ENCODE measurements around the gene CDC42EP4. TPM values are rescaled to one million over a fixed set of nuclear protein-coding genes. Genes with fewer than 3 reads are reported as not detected.

CDC42EP4 gene
- total and polyA plus RNA-seq, 12 donors: 18.6 to 87.6 (median 30.8) TPM

DNA sequence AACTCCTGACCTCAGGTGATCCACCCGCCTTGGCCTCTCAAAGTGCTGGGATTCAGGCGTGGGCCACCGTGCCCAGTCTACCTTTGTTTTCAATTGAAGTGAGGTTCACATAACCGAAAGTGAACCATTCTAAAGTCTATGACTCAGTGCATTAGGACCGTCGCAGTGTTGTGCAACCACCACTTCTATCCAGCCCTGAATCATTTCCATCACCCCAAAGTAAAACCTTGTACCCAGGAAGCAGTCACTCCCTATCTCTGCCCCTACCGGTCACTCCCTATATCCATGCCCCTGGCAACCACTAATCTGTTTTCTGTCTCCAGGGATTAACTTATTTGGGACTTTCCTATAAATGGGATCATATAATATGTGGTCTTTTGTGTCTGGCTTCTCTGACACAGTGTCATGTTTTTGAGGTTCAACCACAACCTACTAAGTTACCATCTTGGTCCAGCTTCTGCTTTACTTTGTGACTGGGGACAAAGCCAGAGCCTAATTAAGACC lies 28.3 kb upstream of the CDC42EP4 start:
- H3K9me3 ChIP-seq: no peaks in the 10 kb centered on the region
- no peaks in the 10 kb centered on the region for H3K27me3 ChIP-seq
- ATAC-seq: peak in 1 of 8 donors; percentile 35
- no peak for DNase-seq
- H3K36me3 ChIP-seq: no peaks in the 10 kb centered on the region
- H3K4me3 ChIP-seq: no peak overlapping the region
- TF ChIP-seq, protein P1, sequence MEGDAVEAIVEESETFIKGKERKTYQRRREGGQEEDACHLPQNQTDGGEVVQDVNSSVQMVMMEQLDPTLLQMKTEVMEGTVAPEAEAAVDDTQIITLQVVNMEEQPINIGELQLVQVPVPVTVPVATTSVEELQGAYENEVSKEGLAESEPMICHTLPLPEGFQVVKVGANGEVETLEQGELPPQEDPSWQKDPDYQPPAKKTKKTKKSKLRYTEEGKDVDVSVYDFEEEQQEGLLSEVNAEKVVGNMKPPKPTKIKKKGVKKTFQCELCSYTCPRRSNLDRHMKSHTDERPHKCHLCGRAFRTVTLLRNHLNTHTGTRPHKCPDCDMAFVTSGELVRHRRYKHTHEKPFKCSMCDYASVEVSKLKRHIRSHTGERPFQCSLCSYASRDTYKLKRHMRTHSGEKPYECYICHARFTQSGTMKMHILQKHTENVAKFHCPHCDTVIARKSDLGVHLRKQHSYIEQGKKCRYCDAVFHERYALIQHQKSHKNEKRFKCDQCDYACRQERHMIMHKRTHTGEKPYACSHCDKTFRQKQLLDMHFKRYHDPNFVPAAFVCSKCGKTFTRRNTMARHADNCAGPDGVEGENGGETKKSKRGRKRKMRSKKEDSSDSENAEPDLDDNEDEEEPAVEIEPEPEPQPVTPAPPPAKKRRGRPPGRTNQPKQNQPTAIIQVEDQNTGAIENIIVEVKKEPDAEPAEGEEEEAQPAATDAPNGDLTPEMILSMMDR (IDR thresholded peaks at IDR 0.05): peak in 1 of 9 donors; percentile 20
- H3K4me1 ChIP-seq: peaks cover 3 to 44% (median 27%) of the 10 kb centered on the region in 9 donors
- WGBS, 2 donors: 81 to 92% methylated on average over 7 of the region's 7 CpGs
- peak overlapping the region in 1 of 10 donors; percentile 1 for H3K27ac ChIP-seq
- intact Hi-C loops (cut with DNase I): no loop called here

DNA sequence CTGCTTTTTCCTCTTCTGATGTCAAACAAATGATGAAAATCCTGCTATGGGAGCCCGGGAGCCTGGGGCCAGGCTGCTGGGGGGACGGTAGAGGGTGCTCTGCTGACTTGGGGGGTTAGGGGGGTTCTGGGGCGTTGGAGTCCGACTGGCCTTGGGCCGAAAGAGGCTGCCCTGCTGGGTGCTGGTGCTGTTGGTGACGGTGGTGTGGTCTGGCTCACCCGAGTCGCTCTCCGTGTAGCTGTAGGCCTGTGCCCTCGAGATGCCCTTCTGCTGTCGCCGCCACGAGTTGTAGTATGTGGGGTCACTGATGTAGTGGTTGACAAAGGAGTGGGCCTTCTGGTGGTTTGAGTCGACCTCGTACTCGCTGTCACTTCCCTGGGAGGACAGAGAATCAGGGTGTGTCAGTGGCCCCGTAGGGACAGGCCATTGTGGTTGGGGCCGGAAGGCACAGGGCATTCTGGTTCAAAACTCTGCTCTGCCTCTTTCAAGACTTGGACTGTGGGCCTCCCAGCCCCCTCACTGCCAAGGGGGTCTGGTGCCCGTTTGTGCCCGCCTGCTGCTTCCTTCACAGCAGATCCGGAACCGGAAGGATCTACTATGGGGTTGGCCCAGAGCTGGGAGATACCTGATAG lies 26.9 kb upstream of the CDC42EP4 start:
- Histone ChIP-seq H3K4me3 (no peak overlapping the region), H3K4me1 (peaks cover 3 to 41% (median 23%) of the 10 kb centered on the region in 9 donors)

DNA sequence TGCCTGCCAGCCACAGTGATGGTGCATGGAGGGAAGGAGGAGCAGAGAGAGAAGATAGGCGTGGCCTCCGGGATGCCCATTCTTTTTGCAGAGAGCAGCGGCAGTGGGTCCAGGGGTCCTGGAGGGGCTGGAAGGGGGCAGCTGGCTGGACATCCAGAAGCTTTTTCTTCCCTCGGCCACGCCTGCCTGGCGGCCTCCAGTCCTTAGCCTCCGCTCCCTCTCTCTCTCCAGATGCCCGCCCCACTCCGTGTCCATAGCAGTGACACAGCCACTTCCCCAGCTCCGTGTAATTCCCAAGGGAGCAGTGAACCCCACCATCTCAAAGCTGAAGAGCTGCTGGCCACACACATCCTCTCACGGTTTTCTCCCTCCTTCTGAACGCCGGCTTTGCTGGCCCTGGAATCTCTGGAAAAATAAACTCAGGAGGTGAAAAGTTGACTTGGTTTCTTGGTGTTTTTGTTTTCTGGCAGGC lies 26.3 kb upstream of the CDC42EP4 start:
- ATAC-seq: peak in 1 of 8 donors; percentile 22
- H3K4me3 ChIP-seq: no peak overlapping the region
- H3K4me1 ChIP-seq: peaks cover 3 to 35% (median 19%) of the 10 kb centered on the region in 9 donors
- H3K36me3 ChIP-seq: no peaks in the 10 kb centered on the region
- H3K9me3 ChIP-seq: no peaks in the 10 kb centered on the region
- DNase-seq: peak in 1 of 2 donors; percentile 50
- 73 to 81% methylated on average over 11 to 13 of the region's 13 CpGs for WGBS, 2 donors
- no peaks in the 10 kb centered on the region for H3K27me3 ChIP-seq
- TF ChIP-seq, protein P1 (IDR thresholded peaks at IDR 0.05): no peak
- intact Hi-C loops (cut with DNase I): loop anchor here in 1 of 10 donors (2.0 kb wide), 1 partner anchor 25 kb away; the partner anchor contains the start of gene CDC42EP4
- H3K27ac ChIP-seq: peak overlapping the region in 4 of 10 donors; percentile 4 to 56 (median 42)

More for the DNA sequence above, 26.9 kb upstream of the CDC42EP4 start:
- 89% methylated on average over 22 of the region's 22 CpGs for WGBS, 2 donors
- DNase-seq (no peak), ATAC-seq (no peak)
- intact Hi-C loops (cut with DNase I): loop anchor here in 1 of 10 donors (2.0 kb wide), 1 partner anchor 26 kb away; the partner anchor contains the start of gene CDC42EP4
- no peaks in the 10 kb centered on the region for H3K36me3 ChIP-seq
- H3K9me3 ChIP-seq: no peaks in the 10 kb centered on the region
- TF ChIP-seq, protein P1 (IDR thresholded peaks at IDR 0.05): no peak
- H3K27ac ChIP-seq: peak overlapping the region in 3 of 10 donors; percentile 4 to 56 (median 44)
- no peaks in the 10 kb centered on the region for H3K27me3 ChIP-seq

DNA sequence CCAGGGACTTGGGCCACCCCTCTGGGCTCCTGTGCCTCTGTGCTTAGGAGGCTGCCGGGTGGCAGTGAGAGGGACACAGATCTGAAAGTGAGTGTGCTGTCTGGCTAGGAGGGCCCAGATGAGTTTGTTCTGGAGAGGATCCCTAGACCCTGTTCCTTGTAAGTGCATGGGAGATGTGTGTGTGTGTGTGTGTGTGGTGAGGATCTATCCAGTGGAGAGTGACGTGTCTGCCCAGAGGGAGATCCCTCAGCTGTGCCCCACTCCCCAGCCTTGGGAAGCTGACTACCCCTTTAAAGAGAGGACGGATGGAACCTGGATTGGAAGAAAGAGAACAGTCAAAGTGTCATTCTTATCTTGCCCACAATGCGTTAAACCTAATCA lies 25.5 kb upstream of the CDC42EP4 start:
- H3K4me1 ChIP-seq: peaks cover 0 to 28% (median 11%) of the 10 kb centered on the region in 9 donors
- TF ChIP-seq, protein P1 (IDR thresholded peaks at IDR 0.05): no peak
- intact Hi-C loops (cut with DNase I): no loop called here
- 77 to 78% methylated on average over 4 of the region's 4 CpGs for WGBS, 2 donors
- H3K27ac ChIP-seq: peak overlapping the region in 4 of 10 donors; percentile 4 to 56 (median 42)
- DNase-seq (no peak), ATAC-seq (no peak)
- H3K4me3 ChIP-seq: no peak overlapping the region
- no peaks in the 10 kb centered on the region for H3K36me3 ChIP-seq
- no peaks in the 10 kb centered on the region for H3K27me3 ChIP-seq
- H3K9me3 ChIP-seq: no peaks in the 10 kb centered on the region
